DND-41 (cell line): ENCODE results near the gene COPS4.
"Not testable (repeated sequence)": the region's sequence is repeated elsewhere in the genome, so short reads cannot be mapped to it uniquely, and the experiment has no call there.

Experiments
- ATAC-seq: fragments of 200-7000 bp; cut with Tn5 transposase; 3 replicates; pipeline ENCODE4 v1.9.1; 2021; ENCODE audit warnings: low read depth; ENCODE audit not compliant: insufficient read depth
- DNase-seq: peaks from one replicate; pipeline ENCODE4 v3.0.0-alpha.2; 2020
- H2AFZ ChIP-seq: 2 replicates; pipeline ENCODE4 v1.6.0; 2012; ENCODE audit warnings: low read depth, low read length
- H3K27ac ChIP-seq: 2 replicates; pipeline ENCODE4 v1.5.1; 2012; ENCODE audit warnings: low read length, inconsistent platforms
- H3K27me3 ChIP-seq: fragments of 200-600 bp; sonication (generic); 2 replicates; pipeline ENCODE4 v1.6.0; 2012; ENCODE audit warnings: low read length, mild to moderate bottlenecking, inconsistent platforms; ENCODE audit not compliant: insufficient read depth, poor library complexity
- H3K36me3 ChIP-seq: 2 replicates; pipeline ENCODE4 v1.5.1; 2012; ENCODE audit warnings: low read length, inconsistent platforms; ENCODE audit not compliant: insufficient read depth
- H3K4me1 ChIP-seq: 2 replicates; pipeline ENCODE4 v1.5.1; 2012; ENCODE audit warnings: mild to moderate bottlenecking, low read length; ENCODE audit not compliant: insufficient read depth
- H3K4me2 ChIP-seq: 2 replicates; pipeline ENCODE4 v1.6.0; 2012; ENCODE audit warnings: mild to moderate bottlenecking, moderate library complexity, low read length, inconsistent platforms; ENCODE audit not compliant: insufficient read depth
- H3K4me3 ChIP-seq, 2 experiments: fragments of 200-600 bp in 1 of 2; shearing (Covaris generic) in 1 of 2; 2 replicates each; pipeline ENCODE4 v1.5.1; 2012 to 2016; ENCODE audit warnings: inconsistent platforms in 2 of 2, low read length in 2 of 2, mild to moderate bottlenecking in 2 of 2, low read depth in 1 of 2, moderate library complexity in 1 of 2
- H3K79me2 ChIP-seq: 2 replicates; pipeline ENCODE4 v1.6.0; 2012; ENCODE audit warnings: low read length, inconsistent platforms; ENCODE audit not compliant: insufficient read depth
- H3K9ac ChIP-seq: 2 replicates; pipeline ENCODE4 v1.6.0; 2012; ENCODE audit warnings: low read depth, mild to moderate bottlenecking, inconsistent platforms, low read length, moderate library complexity
- H3K9me3 ChIP-seq: 2 replicates; pipeline ENCODE4 v1.5.1; 2012; ENCODE audit warnings: low read length, moderate library complexity, mild to moderate bottlenecking, inconsistent platforms; ENCODE audit not compliant: insufficient read depth, severe bottlenecking
- H4K20me1 ChIP-seq: 2 replicates; pipeline ENCODE4 v1.6.0; 2012; ENCODE audit warnings: low read length; ENCODE audit not compliant: insufficient read depth
- CTCF ChIP-seq: IDR thresholded peaks from 2 replicates; pipeline ENCODE4 v1.5.1; 2012; ENCODE audit warnings: borderline replicate concordance, low read length, moderate library complexity, mild to moderate bottlenecking; ENCODE audit not compliant: poor library complexity, severe bottlenecking; ENCODE audit errors: extremely low read depth
- EZH2 ChIP-seq: IDR thresholded peaks from 3 replicates; pipeline ENCODE4 v1.6.1; 2012; ENCODE audit warnings: borderline replicate concordance, low read depth, mild to moderate bottlenecking, moderate library complexity, low read length, inconsistent platforms; ENCODE audit not compliant: severe bottlenecking

Gene COPS4

GRCh38 chr4:82989575-82990429 lies 45.2 kb upstream of the COPS4 start:
- Histone ChIP-seq H3K4me2 (peak overlapping the region; percentile 45), H4K20me1 (peaks cover 39% of the 10 kb centered on the region), H3K4me1 (peaks cover 17% of the 10 kb centered on the region), H3K9me3 (no peaks in the 10 kb centered on the region), H3K27me3 (no peaks in the 10 kb centered on the region), H3K79me2 (peaks cover 95% of the 10 kb centered on the region), H3K36me3 (peaks cover 11% of the 10 kb centered on the region), H2AFZ (no peak overlapping the region), H3K27ac (peak overlapping the region; percentile 13), H3K9ac (no peak overlapping the region), H3K4me3 (peak overlapping the region in 1 of 2 experiments; percentile 14; a peak in 1 of 4 replicates)
- TF ChIP-seq EZH2 (no peak), CTCF (no peak)
- DNase-seq: peak; percentile 29
- peak; percentile 93 for ATAC-seq

- no peak for TF ChIP-seq EZH2
- H2AFZ ChIP-seq: no peak overlapping the region
- no peak for ATAC-seq
Observed at GRCh38 chr4:82994834-82995233, 40.1 kb upstream of the COPS4 start.

GRCh38 chr4:82998898-82999297 lies 36.1 kb upstream of the COPS4 start:
- Histone ChIP-seq H3K9ac (no peak overlapping the region), H3K4me2 (no peak overlapping the region), H3K9me3 (no peaks in the 10 kb centered on the region), H2AFZ (no peak overlapping the region), H3K36me3 (peaks cover 8% of the 10 kb centered on the region), H3K4me3 (no peak overlapping the region), H3K27ac (no peak overlapping the region), H4K20me1 (peaks cover 62% of the 10 kb centered on the region), H3K4me1 (no peaks in the 10 kb centered on the region), H3K27me3 (no peaks in the 10 kb centered on the region), H3K79me2 (peaks cover 96% of the 10 kb centered on the region)
- no peak for DNase-seq
- no peak for ATAC-seq
- TF ChIP-seq CTCF (no peak), EZH2 (no peak)

More at GRCh38 chr4:82994834-82995233, 40.1 kb upstream of the COPS4 start:
- peaks cover 95% of the 10 kb centered on the region for H3K79me2 ChIP-seq
- H3K27ac ChIP-seq: no peak overlapping the region
- DNase-seq: no peak
- no peak overlapping the region for H3K9ac ChIP-seq
- no peak overlapping the region for H3K4me2 ChIP-seq
- peaks cover 50% of the 10 kb centered on the region for H4K20me1 ChIP-seq
- no peaks in the 10 kb centered on the region for H3K9me3 ChIP-seq
- H3K4me1 ChIP-seq: peaks cover 9% of the 10 kb centered on the region
- peaks cover 19% of the 10 kb centered on the region for H3K36me3 ChIP-seq
- no peaks in the 10 kb centered on the region for H3K27me3 ChIP-seq
- no peak overlapping the region for H3K4me3 ChIP-seq

GRCh38 chr4:83002329-83002728 lies 32.7 kb upstream of the COPS4 start:
- ATAC-seq: no peak
- no peak for DNase-seq
- Histone ChIP-seq H3K9ac (no peak overlapping the region), H3K9me3 (no peaks in the 10 kb centered on the region), H3K27me3 (no peaks in the 10 kb centered on the region), H3K79me2 (peaks cover 96% of the 10 kb centered on the region), H2AFZ (no peak overlapping the region), H3K27ac (no peak overlapping the region), H3K4me3 (no peak overlapping the region), H4K20me1 (peaks cover 54% of the 10 kb centered on the region), H3K4me2 (no peak overlapping the region), H3K36me3 (no peaks in the 10 kb centered on the region), H3K4me1 (peaks cover 2% of the 10 kb centered on the region; the same call in 1 of the 2 replicates)
- TF ChIP-seq CTCF (no peak), EZH2 (no peak)

- H3K4me3 ChIP-seq, H3K9ac ChIP-seq, H3K27me3 ChIP-seq, H3K36me3 ChIP-seq, H2AFZ ChIP-seq, H3K4me2 ChIP-seq, DNase-seq, H3K27ac ChIP-seq, ATAC-seq, H3K9me3 ChIP-seq: not testable (repeated sequence)
- H4K20me1 ChIP-seq: peaks cover 56% of the 10 kb centered on the region
- H3K4me1 ChIP-seq: peaks cover 10% of the 10 kb centered on the region
- peaks cover 98% of the 10 kb centered on the region for H3K79me2 ChIP-seq
Observed at GRCh38 chr4:83003044-83003791, 31.8 kb upstream of the COPS4 start.
